ENCODE results near the gene KCND2. TPM values are rescaled to one million over a fixed set of nuclear protein-coding genes. Genes with fewer than 3 reads are reported as not detected.

KCND2 gene
- total and polyA plus RNA-seq, 2 of the 8 experiments (the other 6 are each of a cell fraction or from before 2014, with no cell fraction given) = 4.6 to 7.7 TPM

DNA sequence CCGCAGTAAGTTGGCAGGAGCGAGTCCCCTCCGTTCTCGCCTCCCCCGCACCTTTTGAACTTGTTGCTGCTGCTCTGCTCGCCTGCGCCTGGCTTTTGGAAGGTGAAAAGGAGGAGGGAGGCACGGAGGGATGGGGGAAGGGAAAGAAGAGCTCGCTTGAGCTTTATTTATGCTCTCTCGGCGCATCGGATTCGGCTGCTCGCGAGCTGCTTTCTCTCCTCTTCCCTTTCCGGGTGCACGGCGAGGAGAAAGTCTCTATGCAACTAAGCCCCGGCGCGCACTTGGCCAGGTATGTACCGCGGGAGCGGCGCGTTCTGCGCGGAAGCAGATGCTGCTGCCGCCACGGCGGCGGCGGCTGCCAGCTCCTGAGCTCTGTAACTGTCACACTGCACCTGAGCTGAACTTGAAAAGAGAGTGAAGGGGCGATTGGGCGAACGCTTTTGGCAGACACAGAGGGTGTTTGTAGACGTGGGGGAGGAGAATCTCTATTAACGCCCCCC lies 551 bp downstream of the KCND2 start (continued):
- TF ChIP-seq HDAC6 (IDR thresholded peaks at IDR 0.05; ENCODE audit: low read depth, low read length) (no peak), SAP30 (IDR thresholded peaks at IDR 0.05; ENCODE audit: insufficient read depth, insufficient replicate concordance, low read length) (no peak), TEAD4 (IDR thresholded peaks at IDR 0.05; ENCODE audit: low read depth, low read length) (peak; percentile 63; the same call in 1 of the 2 replicates), BCL11A (IDR thresholded peaks at IDR 0.05; ENCODE audit: low read depth in 2 of 2, low read length in 2 of 2) (no peak)
- TF ChIP-seq, protein P1, sequence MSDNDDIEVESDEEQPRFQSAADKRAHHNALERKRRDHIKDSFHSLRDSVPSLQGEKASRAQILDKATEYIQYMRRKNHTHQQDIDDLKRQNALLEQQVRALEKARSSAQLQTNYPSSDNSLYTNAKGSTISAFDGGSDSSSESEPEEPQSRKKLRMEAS (IDR thresholded peaks at IDR 0.05) = peak; percentile 59
